GM12864 (cell line): Measurements from ENCODE around the gene NISCH.

Source experiments
- DNase-seq: peaks from one replicate; pipeline ENCODE4 v3.0.0-alpha.2; 2011; ENCODE audit warnings: low read depth
- H3K4me3 ChIP-seq: 2 replicates; pipeline ENCODE4 v1.5.1; 2011; ENCODE audit warnings: mild to moderate bottlenecking, low read depth, low read length, control low read depth
- CTCF ChIP-seq: IDR thresholded peaks from 2 replicates; pipeline ENCODE4 v1.5.1; 2011; ENCODE audit warnings: low read depth, mild to moderate bottlenecking, moderate library complexity, low read length, control low read depth, inconsistent platforms; ENCODE audit errors: missing control alignments

NISCH gene

GRCh38 chr3:52463416-52463815, 8.0 kb downstream of the NISCH start:
- no peak for TF ChIP-seq CTCF
- H3K4me3 ChIP-seq = no peak overlapping the region
- DNase-seq = no peak

- DNase-seq = no peak
- no peak overlapping the region for H3K4me3 ChIP-seq
- TF ChIP-seq CTCF = no peak
These were observed 12.9 kb downstream of the NISCH start for GRCh38 chr3:52468336-52468735.

GRCh38 chr3:52469001-52469400, 13.6 kb downstream of the NISCH start:
- no peak for TF ChIP-seq CTCF
- no peak for DNase-seq
- no peak overlapping the region for H3K4me3 ChIP-seq

GRCh38 chr3:52470920-52471319, 15.5 kb downstream of the NISCH start:
- no peak for TF ChIP-seq CTCF
- H3K4me3 ChIP-seq = no peak overlapping the region
- no peak for DNase-seq

- DNase-seq = no peak
- TF ChIP-seq CTCF = peak; percentile 84
- no peak overlapping the region for H3K4me3 ChIP-seq
These were observed 16.2 kb downstream of the NISCH start for GRCh38 chr3:52471371-52472238.

- no peak for DNase-seq
- no peak overlapping the region for H3K4me3 ChIP-seq
- TF ChIP-seq CTCF = no peak
These were observed 17.0 kb downstream of the NISCH start for GRCh38 chr3:52472239-52473000.
